ENCODE results near the gene VPS26C.

- TF ChIP-seq CTCF (IDR thresholded peaks at IDR 0.05) (no peak), POLR2A (IDR thresholded peaks at IDR 0.05) (no peak)
Observed at GRCh38 chr21:37188825-37189224, 78.3 kb downstream of the VPS26C start.
